Activated CD4-positive, alpha-beta memory T cell treated with anti-CD3 and anti-CD28 coated beads for 36 hours (primary cell): ENCODE results near the gene CAMK2G. TPM values are rescaled to one million over a fixed set of nuclear protein-coding genes. Genes with fewer than 3 reads are reported as not detected.

Experiments
- CTCF ChIA-PET: fragments of 350-600 bp; sonication (Branson Sonifier 250); formaldehyde crosslinking; loops from one replicate; lab custom pipeline; 2021; ENCODE audit warnings: antibody characterized with exemption, inconsistent platforms; lab: Charles Lee
- POLR2A ChIA-PET: fragments of 350-600 bp; sonication (Branson Sonifier 250); formaldehyde crosslinking; loops from one replicate; lab custom pipeline; 2021; ENCODE audit warnings: antibody characterized with exemption; lab: Charles Lee
- DNase-seq: peaks from one replicate; pipeline ENCODE4 v3.0.0-alpha.2; 2020
- H3K27ac Mint-ChIP-seq: one replicate; pipeline ENCODE4 v1.8.0; 2021; ENCODE audit warnings: mixed read lengths
- H3K27me3 Mint-ChIP-seq: one replicate; pipeline ENCODE4 v1.8.0; 2021; ENCODE audit warnings: mixed read lengths
- H3K36me3 Mint-ChIP-seq: one replicate; pipeline ENCODE4 v1.8.0; 2021; ENCODE audit warnings: mixed read lengths
- H3K4me1 Mint-ChIP-seq: one replicate; pipeline ENCODE4 v1.8.0; 2021; ENCODE audit warnings: low read depth, mixed read lengths
- H3K4me3 Mint-ChIP-seq: one replicate; pipeline ENCODE4 v1.8.0; 2021; ENCODE audit warnings: mild to moderate bottlenecking, mixed read lengths
- H3K9me3 Mint-ChIP-seq: one replicate; pipeline ENCODE4 v1.8.0; 2021; ENCODE audit warnings: mixed read lengths
- intact Hi-C: fragments of 100-400 bp; cut with micrococcal nuclease; formaldehyde crosslinking; loops from one replicate; pipeline ENCODE4 v1.15.1; 2023
- total RNA-seq, 2 experiments: library from RNA; stranded (reverse); gene quantifications; one replicate each; pipeline ENCODE4 v1.2.3, GENCODE V29; 2021

Gene CAMK2G
- total RNA-seq, 2 experiments from 2014 or later = 20.8 to 21.5 TPM

DNA sequence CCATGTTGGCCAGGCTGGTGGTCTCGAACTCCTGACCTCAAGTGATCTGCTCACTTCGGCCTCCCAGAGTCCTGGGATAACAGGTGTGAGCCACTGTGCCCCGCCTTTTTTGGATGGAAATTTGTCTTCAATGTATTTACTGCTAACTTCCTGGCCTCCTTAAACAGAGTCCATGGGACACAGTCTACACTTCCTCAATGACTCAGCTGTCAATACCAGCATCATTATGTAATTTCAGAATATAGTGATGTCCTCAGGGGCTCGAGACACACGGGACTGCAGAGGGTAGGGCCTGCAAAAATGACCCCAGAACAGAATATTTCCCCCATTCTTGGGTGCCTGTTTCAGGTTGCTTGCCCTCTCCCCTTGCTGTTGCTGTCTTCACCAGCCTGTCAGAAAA lies 31.1 kb downstream of the CAMK2G start:
- H3K9me3 Mint-ChIP-seq = no peaks in the 10 kb centered on the region
- intact Hi-C loops = no loop called here
- H3K36me3 Mint-ChIP-seq = peaks cover 23% of the 10 kb centered on the region
- H3K27ac Mint-ChIP-seq = no peak overlapping the region
- ChIA-PET POLR2A (no interaction called here), CTCF (interaction anchor here (11.8 kb wide), 1 partner anchor 37 kb away, joined by 486 read pairs; the partner anchor contains the start of gene CAMK2G)
- DNase-seq = no peak
- H3K4me3 Mint-ChIP-seq = no peak overlapping the region
- H3K27me3 Mint-ChIP-seq = no peaks in the 10 kb centered on the region
- no peaks in the 10 kb centered on the region for H3K4me1 Mint-ChIP-seq

- no peak for DNase-seq
- Mint-ChIP-seq H3K27ac (no peak overlapping the region), H3K4me1 (no peaks in the 10 kb centered on the region), H3K4me3 (no peak overlapping the region), H3K9me3 (no peaks in the 10 kb centered on the region), H3K27me3 (no peaks in the 10 kb centered on the region), H3K36me3 (peaks cover 23% of the 10 kb centered on the region)
- POLR2A ChIA-PET = no interaction called here
- intact Hi-C loops = no loop called here
- CTCF ChIA-PET = interaction anchor here (1.0 kb wide), 1 partner anchor 114 kb away, joined by 3 read pairs; no protein-coding TSS in a partner anchor
Observed at GRCh38 chr10:73842349-73842748, 32.0 kb downstream of the CAMK2G start.

GRCh38 chr10:73841526-73842285 lies 32.6 kb downstream of the CAMK2G start:
- Mint-ChIP-seq H3K27me3 (no peaks in the 10 kb centered on the region), H3K9me3 (no peaks in the 10 kb centered on the region), H3K27ac (no peak overlapping the region), H3K36me3 (peaks cover 16% of the 10 kb centered on the region), H3K4me1 (no peaks in the 10 kb centered on the region), H3K4me3 (no peak overlapping the region)
- ChIA-PET POLR2A (no interaction called here), CTCF (interaction anchor here (1.0 to 2.2 kb wide), 2 partner anchors 38 to 115 kb away, joined by 3 to 14 read pairs; no protein-coding TSS in a partner anchor)
- intact Hi-C loops = no loop called here
- no peak for DNase-seq

DNA sequence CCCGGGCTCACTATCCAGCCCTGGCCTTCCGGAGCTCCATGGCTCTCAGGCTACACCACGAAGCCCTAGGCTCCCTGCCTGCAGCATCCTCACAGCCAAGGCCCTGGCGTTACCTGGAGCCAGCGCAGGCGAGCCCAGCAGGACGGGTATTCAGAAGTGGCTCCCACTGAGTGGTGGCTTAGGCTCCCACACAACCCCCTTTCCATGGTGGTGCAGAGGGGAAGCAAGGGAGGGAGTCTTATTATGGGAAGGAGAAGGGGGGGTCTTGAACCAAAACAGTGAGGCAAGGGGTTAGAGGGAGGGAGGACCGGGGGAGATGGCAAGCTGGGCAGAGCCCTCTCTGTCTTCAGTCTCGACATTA lies 33.3 kb downstream of the CAMK2G start:
- no peaks in the 10 kb centered on the region for H3K27me3 Mint-ChIP-seq
- ChIA-PET POLR2A (no interaction called here), CTCF (interaction anchor here (1.0 to 2.2 kb wide), 2 partner anchors 39 to 116 kb away, joined by 3 to 14 read pairs; no protein-coding TSS in a partner anchor)
- H3K27ac Mint-ChIP-seq = no peak overlapping the region
- H3K36me3 Mint-ChIP-seq = peaks cover 14% of the 10 kb centered on the region
- no peak for DNase-seq
- H3K9me3 Mint-ChIP-seq = no peaks in the 10 kb centered on the region
- H3K4me3 Mint-ChIP-seq = no peak overlapping the region
- no peaks in the 10 kb centered on the region for H3K4me1 Mint-ChIP-seq
- intact Hi-C loops = no loop called here

DNA sequence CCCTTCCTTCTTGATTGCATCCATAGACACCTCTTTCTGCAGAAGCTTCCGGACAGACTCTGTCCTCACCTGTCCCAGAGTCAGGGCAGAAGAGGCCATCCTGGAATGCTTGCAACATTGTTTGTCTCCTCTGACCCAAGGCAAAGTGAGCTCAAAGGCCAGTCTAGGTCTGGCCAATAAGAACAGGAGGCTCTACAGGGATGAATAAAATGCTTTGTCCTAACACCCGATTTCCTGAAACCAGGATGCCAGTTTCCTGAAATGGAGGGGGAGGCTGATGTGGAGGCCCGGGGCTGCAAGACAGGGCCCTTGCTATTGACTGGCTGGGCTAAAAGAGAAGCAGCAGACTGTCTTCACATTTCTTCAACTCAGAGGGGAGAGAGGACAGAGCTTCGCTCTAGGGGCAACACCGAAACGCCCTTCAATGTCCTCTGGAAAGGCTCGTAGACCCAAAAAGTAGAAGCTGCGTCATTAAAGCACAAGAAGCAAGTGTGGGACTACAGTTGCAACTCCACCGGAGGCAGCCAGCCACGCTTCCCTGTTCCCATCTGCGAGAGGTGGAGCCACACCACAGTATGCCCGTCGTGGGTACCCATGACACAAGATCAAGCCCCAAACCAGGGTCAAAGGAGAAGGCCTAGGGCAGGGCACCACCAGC lies 33.8 kb downstream of the CAMK2G start:
- DNase-seq = no peak
- ChIA-PET CTCF (interaction anchor here (1.5 to 2.2 kb wide), 3 partner anchors 8 to 46 kb away, joined by 4 to 14 read pairs (median 5); no protein-coding TSS in a partner anchor), POLR2A (no interaction called here)
- no peak overlapping the region for H3K27ac Mint-ChIP-seq
- H3K4me1 Mint-ChIP-seq = no peaks in the 10 kb centered on the region
- intact Hi-C loops = no loop called here
- H3K4me3 Mint-ChIP-seq = no peak overlapping the region
- H3K27me3 Mint-ChIP-seq = no peaks in the 10 kb centered on the region
- H3K9me3 Mint-ChIP-seq = no peaks in the 10 kb centered on the region
- H3K36me3 Mint-ChIP-seq = peaks cover 11% of the 10 kb centered on the region

- DNase-seq = no peak
- no peaks in the 10 kb centered on the region for H3K4me1 Mint-ChIP-seq
- ChIA-PET POLR2A (no interaction called here), CTCF (interaction anchor here (1.5 to 2.2 kb wide), 3 partner anchors 9 to 46 kb away, joined by 4 to 14 read pairs (median 5); no protein-coding TSS in a partner anchor)
- no peak overlapping the region for H3K4me3 Mint-ChIP-seq
- H3K27ac Mint-ChIP-seq = no peak overlapping the region
- no peaks in the 10 kb centered on the region for H3K9me3 Mint-ChIP-seq
- peaks cover 11% of the 10 kb centered on the region for H3K36me3 Mint-ChIP-seq
- H3K27me3 Mint-ChIP-seq = no peaks in the 10 kb centered on the region
- intact Hi-C loops = no loop called here
Observed at GRCh38 chr10:73840056-73840402, 34.3 kb downstream of the CAMK2G start.

DNA sequence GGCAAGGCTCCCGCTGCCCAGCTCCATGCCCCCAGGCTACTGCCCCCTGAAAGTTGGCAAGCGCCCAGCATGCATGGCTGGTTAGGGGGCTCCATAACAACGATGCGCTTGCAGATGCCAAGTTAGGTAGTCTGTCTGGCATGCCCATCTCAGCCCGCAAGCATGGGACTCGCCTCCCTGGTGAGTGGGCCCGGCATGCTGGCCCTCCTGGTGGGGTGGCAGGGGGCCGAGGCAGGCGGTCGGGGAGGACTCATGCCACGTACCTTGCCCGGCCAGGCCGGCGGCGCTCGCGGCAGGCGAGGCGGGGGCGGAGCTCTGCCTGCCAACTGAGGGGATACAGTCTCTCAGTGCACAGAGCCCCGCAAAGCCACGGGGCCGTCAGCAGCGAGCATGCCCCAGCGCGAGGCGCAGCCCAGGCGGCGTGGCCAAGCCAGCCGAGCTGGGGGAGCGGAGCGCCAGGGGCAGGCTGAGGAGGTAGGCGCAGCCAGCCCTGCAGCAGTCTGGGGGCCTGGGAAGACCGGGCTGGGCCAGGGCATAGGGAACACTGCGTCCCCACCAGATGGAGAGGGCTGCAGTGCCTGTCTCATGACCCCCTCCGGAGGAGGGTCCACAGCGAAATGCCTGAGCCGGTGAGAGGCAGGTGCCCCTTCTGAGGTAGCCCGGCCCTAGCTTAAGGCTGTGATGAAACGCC lies 34.9 kb downstream of the CAMK2G start:
- ChIA-PET CTCF (interaction anchor here (0.9 to 2.2 kb wide), 4 partner anchors 9 to 47 kb away, joined by 4 to 14 read pairs (median 4); no protein-coding TSS in a partner anchor), POLR2A (no interaction called here)
- Mint-ChIP-seq H3K27me3 (no peaks in the 10 kb centered on the region), H3K36me3 (peaks cover 11% of the 10 kb centered on the region), H3K9me3 (no peaks in the 10 kb centered on the region), H3K4me1 (no peaks in the 10 kb centered on the region), H3K27ac (no peak overlapping the region), H3K4me3 (no peak overlapping the region)
- no peak for DNase-seq
- intact Hi-C loops = no loop called here

DNA sequence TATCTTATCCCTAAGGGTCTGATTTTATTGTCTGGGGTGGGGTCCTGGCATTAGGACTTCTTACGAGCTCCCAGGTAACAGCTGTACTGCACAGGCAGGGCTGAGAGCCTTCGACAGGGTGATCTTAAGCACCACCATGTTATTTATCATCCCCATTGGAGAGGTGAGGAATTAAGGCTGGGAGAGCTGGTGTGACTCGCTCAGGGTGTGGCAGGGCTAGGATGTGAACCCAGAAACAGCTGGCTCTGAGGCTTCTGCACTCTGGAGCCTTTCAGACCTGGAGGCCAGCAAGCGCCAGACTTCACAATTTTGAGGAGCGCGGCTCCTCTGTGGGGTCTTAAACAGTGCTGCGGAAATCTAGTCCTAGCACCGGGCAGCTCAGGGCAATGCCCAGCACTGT lies 35.5 kb downstream of the CAMK2G start:
- no peaks in the 10 kb centered on the region for H3K9me3 Mint-ChIP-seq
- no peaks in the 10 kb centered on the region for H3K4me1 Mint-ChIP-seq
- peaks cover 11% of the 10 kb centered on the region for H3K36me3 Mint-ChIP-seq
- no peak overlapping the region for H3K27ac Mint-ChIP-seq
- no peak for DNase-seq
- intact Hi-C loops = no loop called here
- no peaks in the 10 kb centered on the region for H3K27me3 Mint-ChIP-seq
- H3K4me3 Mint-ChIP-seq = no peak overlapping the region
- CTCF ChIA-PET = interaction anchor here (0.9 kb wide), 1 partner anchor 41 kb away, joined by 4 read pairs; no protein-coding TSS in a partner anchor
- POLR2A ChIA-PET = no interaction called here

DNA sequence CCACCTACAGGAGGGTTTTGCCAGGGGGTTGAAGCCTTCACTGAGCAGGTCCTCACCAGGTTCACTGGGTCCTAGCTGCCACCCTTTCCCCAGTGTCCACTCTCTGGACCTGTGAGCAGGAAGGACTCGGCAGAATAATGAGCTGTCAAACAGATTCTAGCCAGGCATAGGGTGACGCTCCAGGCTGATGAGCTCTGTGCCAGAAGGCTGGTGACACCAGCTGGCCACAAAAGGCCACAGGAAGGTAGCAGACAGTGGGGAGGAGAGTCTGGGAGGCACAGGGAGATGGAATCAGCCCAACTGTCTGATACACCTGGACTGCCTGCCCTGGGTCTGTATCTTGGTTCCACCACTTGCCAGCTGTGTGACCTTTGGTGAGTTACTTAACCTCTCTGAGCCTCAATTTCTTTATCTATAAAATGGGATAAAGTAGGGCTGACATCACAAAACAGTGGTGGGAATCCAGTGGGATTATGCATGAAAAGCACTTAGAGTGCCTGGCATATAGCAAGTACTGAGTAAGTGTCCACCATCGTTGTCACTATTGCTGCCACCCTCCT lies 36.3 kb downstream of the CAMK2G start:
- H3K27me3 Mint-ChIP-seq = no peaks in the 10 kb centered on the region
- peaks cover 5% of the 10 kb centered on the region for H3K36me3 Mint-ChIP-seq
- H3K9me3 Mint-ChIP-seq = no peaks in the 10 kb centered on the region
- H3K4me3 Mint-ChIP-seq = no peak overlapping the region
- H3K4me1 Mint-ChIP-seq = no peaks in the 10 kb centered on the region
- intact Hi-C loops = no loop called here
- no peak for DNase-seq
- ChIA-PET POLR2A (no interaction called here), CTCF (no interaction called here)
- H3K27ac Mint-ChIP-seq = no peak overlapping the region

GRCh38 chr10:73837072-73837471 lies 37.3 kb downstream of the CAMK2G start:
- ChIA-PET POLR2A (no interaction called here), CTCF (no interaction called here)
- DNase-seq = no peak
- H3K4me3 Mint-ChIP-seq = no peak overlapping the region
- no peaks in the 10 kb centered on the region for H3K4me1 Mint-ChIP-seq
- H3K27me3 Mint-ChIP-seq = no peaks in the 10 kb centered on the region
- H3K27ac Mint-ChIP-seq = no peak overlapping the region
- H3K9me3 Mint-ChIP-seq = no peaks in the 10 kb centered on the region
- no peaks in the 10 kb centered on the region for H3K36me3 Mint-ChIP-seq
- intact Hi-C loops = no loop called here

- H3K4me3 Mint-ChIP-seq = no peak overlapping the region
- intact Hi-C loops = no loop called here
- DNase-seq = no peak
- ChIA-PET POLR2A (no interaction called here), CTCF (interaction anchor here (0.6 kb wide), 1 partner anchor 13 kb away, joined by 3 read pairs; no protein-coding TSS in a partner anchor)
- no peak overlapping the region for H3K27ac Mint-ChIP-seq
- no peaks in the 10 kb centered on the region for H3K4me1 Mint-ChIP-seq
- H3K27me3 Mint-ChIP-seq = no peaks in the 10 kb centered on the region
- H3K36me3 Mint-ChIP-seq = no peaks in the 10 kb centered on the region
- no peaks in the 10 kb centered on the region for H3K9me3 Mint-ChIP-seq
Observed at GRCh38 chr10:73836427-73836980, 37.9 kb downstream of the CAMK2G start.
